ENCODE data around the gene PSMD12.

Gene PSMD12

DNA sequence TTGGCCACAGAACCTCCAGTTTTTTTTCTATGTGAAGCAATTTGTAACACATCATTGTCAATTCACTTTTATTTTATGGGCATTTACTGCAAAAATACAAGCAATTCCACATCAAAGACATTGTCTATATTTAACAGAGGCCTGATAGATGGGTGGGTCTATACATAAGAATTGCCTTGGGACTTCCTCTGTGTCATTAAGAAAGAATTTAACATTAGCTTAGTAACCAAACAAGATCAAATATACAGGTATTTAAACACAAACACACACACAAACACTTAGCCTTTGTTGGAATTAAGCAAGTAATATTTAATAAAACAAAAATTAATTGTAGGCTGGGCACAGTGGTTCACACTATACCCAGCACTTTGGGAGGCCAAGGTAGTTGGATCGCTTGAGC is 6.4 kb upstream of the PSMD12 start:
- H3K36me3 ChIP-seq (ENCODE audit: low read length): no peaks in the 10 kb centered on the region
- no peak overlapping the region for H3K27ac ChIP-seq (ENCODE audit: low read depth, low read length)
- no peak overlapping the region for H3K4me3 ChIP-seq (ENCODE audit: insufficient read depth, low read length, poor library complexity, severe bottlenecking)
- no peaks in the 10 kb centered on the region for H4K20me1 ChIP-seq (ENCODE audit: low read depth, low read length)
- TF ChIP-seq EZH2phosphoT487 (conservative IDR thresholded peaks at IDR 0.05; ENCODE audit: low read length): no peak
- TF ChIP-seq, protein P1, sequence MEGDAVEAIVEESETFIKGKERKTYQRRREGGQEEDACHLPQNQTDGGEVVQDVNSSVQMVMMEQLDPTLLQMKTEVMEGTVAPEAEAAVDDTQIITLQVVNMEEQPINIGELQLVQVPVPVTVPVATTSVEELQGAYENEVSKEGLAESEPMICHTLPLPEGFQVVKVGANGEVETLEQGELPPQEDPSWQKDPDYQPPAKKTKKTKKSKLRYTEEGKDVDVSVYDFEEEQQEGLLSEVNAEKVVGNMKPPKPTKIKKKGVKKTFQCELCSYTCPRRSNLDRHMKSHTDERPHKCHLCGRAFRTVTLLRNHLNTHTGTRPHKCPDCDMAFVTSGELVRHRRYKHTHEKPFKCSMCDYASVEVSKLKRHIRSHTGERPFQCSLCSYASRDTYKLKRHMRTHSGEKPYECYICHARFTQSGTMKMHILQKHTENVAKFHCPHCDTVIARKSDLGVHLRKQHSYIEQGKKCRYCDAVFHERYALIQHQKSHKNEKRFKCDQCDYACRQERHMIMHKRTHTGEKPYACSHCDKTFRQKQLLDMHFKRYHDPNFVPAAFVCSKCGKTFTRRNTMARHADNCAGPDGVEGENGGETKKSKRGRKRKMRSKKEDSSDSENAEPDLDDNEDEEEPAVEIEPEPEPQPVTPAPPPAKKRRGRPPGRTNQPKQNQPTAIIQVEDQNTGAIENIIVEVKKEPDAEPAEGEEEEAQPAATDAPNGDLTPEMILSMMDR (IDR thresholded peaks at IDR 0.05; ENCODE audit: insufficient read depth, low read length, poor library complexity, severe bottlenecking): no peak
- H3K27me3 ChIP-seq (ENCODE audit: low read length): no peaks in the 10 kb centered on the region
- H3F3A ChIP-seq (ENCODE audit: insufficient read depth): peaks cover 5% of the 10 kb centered on the region; the same call in 1 of the 2 replicates
- no peak overlapping the region for H2AFZ ChIP-seq (ENCODE audit: low read depth, low read length, severe bottlenecking)
- H3K9ac ChIP-seq (ENCODE audit: low read length): no peak overlapping the region
- H3K4me2 ChIP-seq (ENCODE audit: low read depth, low read length, poor library complexity, severe bottlenecking): no peak overlapping the region
- no peaks in the 10 kb centered on the region for H3K79me2 ChIP-seq (ENCODE audit: insufficient read depth, low read length)
- no peaks in the 10 kb centered on the region for H3K9me3 ChIP-seq (ENCODE audit: insufficient read depth, low read length)
- no peaks in the 10 kb centered on the region for H3K9me2 ChIP-seq (replicated peaks; ENCODE audit: insufficient read depth, low read length)

DNA sequence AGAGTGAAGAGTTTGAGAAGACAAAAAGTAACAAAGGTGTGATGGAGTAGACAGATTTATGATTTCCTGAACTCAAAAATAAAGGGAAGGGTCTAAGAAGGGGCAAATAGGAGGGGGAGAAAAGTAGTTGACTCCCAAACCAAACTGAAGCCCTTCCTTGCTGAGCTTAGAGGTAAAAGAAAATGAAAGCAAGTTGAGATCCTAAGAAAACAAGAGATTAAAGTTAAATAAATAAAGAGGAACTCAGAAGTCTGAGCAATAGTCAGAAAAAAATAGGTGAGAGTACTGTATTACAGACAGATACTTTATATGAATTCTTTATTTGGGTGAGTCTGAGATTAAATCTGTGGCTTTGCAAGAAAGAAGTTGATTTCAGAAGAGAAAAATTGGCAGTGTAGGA is 3.3 kb upstream of the PSMD12 start:
- H4K20me1 ChIP-seq (ENCODE audit: low read depth, low read length): 0 out of 2 replicates have a peak, but pooled peaks cover 1% of the 10 kb centered on the region
- H3K79me2 ChIP-seq (ENCODE audit: insufficient read depth, low read length): peaks cover 17% of the 10 kb centered on the region
- no peak overlapping the region for H3K4me2 ChIP-seq (ENCODE audit: low read depth, low read length, poor library complexity, severe bottlenecking)
- H3K4me3 ChIP-seq (ENCODE audit: insufficient read depth, low read length, poor library complexity, severe bottlenecking): no peak overlapping the region
- no peak overlapping the region for H3K27ac ChIP-seq (ENCODE audit: low read depth, low read length)
- H3K9ac ChIP-seq (ENCODE audit: low read length): no peak overlapping the region
- no peaks in the 10 kb centered on the region for H3K27me3 ChIP-seq (ENCODE audit: low read length)
- no peak overlapping the region for H2AFZ ChIP-seq (ENCODE audit: low read depth, low read length, severe bottlenecking)
- no peaks in the 10 kb centered on the region for H3F3A ChIP-seq (ENCODE audit: insufficient read depth)
- H3K9me2 ChIP-seq (replicated peaks; ENCODE audit: insufficient read depth, low read length): no peaks in the 10 kb centered on the region
- TF ChIP-seq EZH2phosphoT487 (conservative IDR thresholded peaks at IDR 0.05; ENCODE audit: low read length): no peak
- TF ChIP-seq, protein P1 (IDR thresholded peaks at IDR 0.05; ENCODE audit: insufficient read depth, low read length, poor library complexity, severe bottlenecking): no peak
- no peaks in the 10 kb centered on the region for H3K36me3 ChIP-seq (ENCODE audit: low read length)
- no peaks in the 10 kb centered on the region for H3K9me3 ChIP-seq (ENCODE audit: insufficient read depth, low read length)

- Histone ChIP-seq H2AFZ (ENCODE audit: low read depth, low read length, severe bottlenecking) (peak overlapping the region; percentile 96), H3K36me3 (ENCODE audit: low read length) (0 out of 2 replicates have a peak, but pooled peaks cover 3% of the 10 kb centered on the region)
These were observed 612 bp downstream of the PSMD12 start for GRCh38 chr17:67365738-67366192.

More at GRCh38 chr17:67365738-67366192, 612 bp downstream of the PSMD12 start:
- H3K9me2 ChIP-seq (replicated peaks; ENCODE audit: insufficient read depth, low read length): no peaks in the 10 kb centered on the region
- no peaks in the 10 kb centered on the region for H3K9me3 ChIP-seq (ENCODE audit: insufficient read depth, low read length)
- H3K4me3 ChIP-seq (ENCODE audit: insufficient read depth, low read length, poor library complexity, severe bottlenecking): peak overlapping the region; percentile 91
- H3K79me2 ChIP-seq (ENCODE audit: insufficient read depth, low read length): peaks cover 55% of the 10 kb centered on the region
- H3K4me2 ChIP-seq (ENCODE audit: low read depth, low read length, poor library complexity, severe bottlenecking): peak overlapping the region; percentile 88
- H3K9ac ChIP-seq (ENCODE audit: low read length): peak overlapping the region; percentile 95
- H3K27ac ChIP-seq (ENCODE audit: low read depth, low read length): peak overlapping the region; percentile 48
- TF ChIP-seq EZH2phosphoT487 (conservative IDR thresholded peaks at IDR 0.05; ENCODE audit: low read length): no peak
- TF ChIP-seq, protein P1 (IDR thresholded peaks at IDR 0.05; ENCODE audit: insufficient read depth, low read length, poor library complexity, severe bottlenecking): no peak
- H3K27me3 ChIP-seq (ENCODE audit: low read length): no peaks in the 10 kb centered on the region
- peaks cover 4% of the 10 kb centered on the region; the same call in 1 of the 2 replicates for H4K20me1 ChIP-seq (ENCODE audit: low read depth, low read length)
- no peaks in the 10 kb centered on the region for H3F3A ChIP-seq (ENCODE audit: insufficient read depth)
